Fibroblast of lung (primary cell): ENCODE results near the gene GABBR2.

ENCODE experiments used
- EZH2 ChIP-seq: IDR thresholded peaks from 2 replicates; pipeline ENCODE4 v1.5.1; 2012; ENCODE audit warnings: low read length, control low read depth, mild to moderate bottlenecking; ENCODE audit errors: missing control alignments
- TF ChIP-seq, protein P1 (sequence below), 2 donors: IDR thresholded peaks in 1 of 2; conservative IDR thresholded peaks in 1 of 2; 1 replicate in 1 of 2; 2 replicates in 1 of 2; pipeline ENCODE4 v1.5.1; 2011 to 2012; ENCODE audit warnings: low read length in 2 of 2, control low read depth in 1 of 2, inconsistent platforms in 1 of 2, low read depth in 1 of 2, mild to moderate bottlenecking in 1 of 2

DNA sequence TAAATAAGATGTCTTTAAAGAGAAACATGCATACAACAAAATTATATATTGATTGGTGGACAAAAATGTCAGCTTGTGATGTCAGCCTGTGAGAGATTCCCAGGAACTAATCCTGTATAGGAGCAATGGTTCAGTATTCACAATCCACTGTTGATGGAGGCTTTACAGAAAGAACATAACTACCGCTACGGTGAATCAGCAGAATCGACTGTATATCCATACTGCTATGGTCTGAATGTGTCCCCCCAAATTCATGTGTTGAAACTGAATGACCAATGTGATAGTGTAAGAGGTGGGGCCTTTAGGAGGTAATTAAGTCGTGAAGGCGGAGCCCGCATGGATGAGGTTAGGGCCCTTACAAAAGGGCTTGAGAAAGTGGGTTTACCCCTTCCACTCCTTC lies 412.9 kb downstream of the GABBR2 start:
- TF ChIP-seq, protein P1, sequence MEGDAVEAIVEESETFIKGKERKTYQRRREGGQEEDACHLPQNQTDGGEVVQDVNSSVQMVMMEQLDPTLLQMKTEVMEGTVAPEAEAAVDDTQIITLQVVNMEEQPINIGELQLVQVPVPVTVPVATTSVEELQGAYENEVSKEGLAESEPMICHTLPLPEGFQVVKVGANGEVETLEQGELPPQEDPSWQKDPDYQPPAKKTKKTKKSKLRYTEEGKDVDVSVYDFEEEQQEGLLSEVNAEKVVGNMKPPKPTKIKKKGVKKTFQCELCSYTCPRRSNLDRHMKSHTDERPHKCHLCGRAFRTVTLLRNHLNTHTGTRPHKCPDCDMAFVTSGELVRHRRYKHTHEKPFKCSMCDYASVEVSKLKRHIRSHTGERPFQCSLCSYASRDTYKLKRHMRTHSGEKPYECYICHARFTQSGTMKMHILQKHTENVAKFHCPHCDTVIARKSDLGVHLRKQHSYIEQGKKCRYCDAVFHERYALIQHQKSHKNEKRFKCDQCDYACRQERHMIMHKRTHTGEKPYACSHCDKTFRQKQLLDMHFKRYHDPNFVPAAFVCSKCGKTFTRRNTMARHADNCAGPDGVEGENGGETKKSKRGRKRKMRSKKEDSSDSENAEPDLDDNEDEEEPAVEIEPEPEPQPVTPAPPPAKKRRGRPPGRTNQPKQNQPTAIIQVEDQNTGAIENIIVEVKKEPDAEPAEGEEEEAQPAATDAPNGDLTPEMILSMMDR (conservative IDR thresholded peaks at IDR 0.05 in 1 of 2, IDR thresholded peaks at IDR 0.05 in 1 of 2; ENCODE audit: low read depth in 1 of 2, low read length in 2 of 2): no peak
- no peak for TF ChIP-seq EZH2
